HG03135 (cell line): Measurements from ENCODE around the gene SSNA1.
"Not testable (repeated sequence)": the region's sequence is repeated elsewhere in the genome, so short reads cannot be mapped to it uniquely, and the experiment has no call there.

ENCODE experiments used
- ATAC-seq: cut with Tn5 transposase; IDR thresholded peaks from one replicate; pipeline ENCODE4 v1.9.1; 2021; ENCODE audit warnings: mild to moderate bottlenecking, moderate library complexity; ENCODE audit not compliant: unreplicated experiment

The SSNA1 gene

DNA sequence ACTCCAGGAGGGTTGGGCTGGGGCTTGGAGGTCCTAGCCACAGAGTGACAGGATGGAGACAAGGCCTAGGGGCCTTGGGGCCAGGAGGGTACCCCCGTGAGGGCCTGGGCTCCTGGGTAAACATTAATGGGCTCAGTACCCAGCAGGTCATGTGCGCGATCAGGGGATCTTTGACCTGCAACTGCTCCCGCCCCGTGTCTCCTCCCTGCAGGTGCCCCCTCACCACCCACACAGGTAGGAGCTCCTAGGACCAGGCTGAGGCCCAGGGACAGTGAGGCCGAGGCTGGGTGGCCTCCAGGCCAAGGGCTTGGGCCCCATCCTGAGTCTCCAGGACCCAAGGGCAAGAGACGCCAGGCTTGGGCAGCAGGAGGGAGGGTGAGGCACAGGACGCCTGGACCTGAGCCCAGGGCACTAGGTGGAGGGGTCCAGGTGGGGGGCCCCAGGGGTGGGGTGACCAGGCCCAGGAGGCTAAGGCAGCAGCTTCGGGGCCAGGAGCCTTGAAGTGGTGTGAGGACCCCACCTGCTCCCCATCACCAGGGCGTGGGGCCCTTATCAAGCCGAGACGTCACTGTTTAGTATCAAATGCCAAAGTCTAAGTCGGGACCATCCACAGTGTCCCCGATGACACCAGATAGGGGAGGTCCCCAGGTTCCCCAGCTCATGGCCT, 42.4 kb downstream of the SSNA1 start, which contains the start of gene SLC34A3:
TSS of gene SLC34A3 (plus strand) at position 197 of the 667 bp plus-strand sequence. CDS start 802 bp downstream, outside the sequence.
- ATAC-seq = no peak

DNA sequence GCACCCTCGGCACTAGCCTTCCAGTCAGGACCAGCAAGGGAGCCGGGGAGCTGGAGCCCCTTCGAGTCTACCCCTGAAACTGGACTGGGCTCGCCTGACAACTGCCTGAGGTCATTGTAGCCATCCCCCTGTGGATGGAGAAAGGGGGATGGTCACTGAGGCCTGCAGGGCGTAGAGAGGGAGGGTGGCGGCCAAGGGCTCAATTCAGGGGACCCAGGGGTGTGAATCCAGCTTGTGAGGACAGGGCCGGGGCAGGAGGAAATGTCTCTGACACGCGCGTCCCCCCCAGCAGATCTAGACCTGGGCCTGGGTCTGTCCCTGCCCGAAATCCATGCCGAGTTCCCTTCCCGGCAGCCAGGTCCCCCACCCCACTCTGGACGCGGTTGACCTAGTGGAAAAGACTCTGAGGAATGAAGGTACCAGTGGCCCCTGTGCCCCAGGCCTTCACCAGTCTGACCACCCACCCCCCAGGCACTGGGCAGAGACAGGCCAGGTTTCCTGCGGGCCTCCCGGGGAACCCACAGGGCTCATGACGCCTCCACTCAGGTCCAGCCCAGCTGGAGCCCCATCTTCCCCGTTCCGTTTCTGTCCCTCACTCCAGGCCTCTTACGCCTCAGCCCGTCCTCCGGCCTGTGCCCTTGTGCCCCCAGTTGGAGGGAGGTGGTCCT, 43.0 kb downstream of the SSNA1 start:
- ATAC-seq = no peak

- ATAC-seq = no peak
Observed at GRCh38 chr9:137232101-137232500, 43.6 kb downstream of the SSNA1 start.

DNA sequence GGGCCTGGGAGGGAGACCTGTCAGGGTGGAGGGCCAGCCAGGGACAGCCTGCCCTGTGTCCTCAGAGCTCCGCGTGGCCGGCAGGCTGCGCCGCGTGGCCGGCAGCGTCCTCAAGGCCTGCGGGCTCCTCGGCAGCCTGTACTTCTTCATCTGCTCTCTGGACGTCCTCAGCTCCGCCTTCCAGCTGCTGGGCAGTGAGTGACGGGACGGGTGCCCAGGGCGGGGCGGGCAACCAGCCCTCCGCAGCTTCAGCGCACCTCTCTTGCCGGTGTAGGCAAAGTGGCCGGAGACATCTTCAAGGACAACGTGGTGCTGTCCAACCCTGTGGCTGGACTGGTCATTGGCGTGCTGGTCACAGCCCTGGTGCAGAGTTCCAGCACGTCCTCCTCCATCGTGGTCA, 44.0 kb downstream of the SSNA1 start:
- no peak for ATAC-seq

DNA sequence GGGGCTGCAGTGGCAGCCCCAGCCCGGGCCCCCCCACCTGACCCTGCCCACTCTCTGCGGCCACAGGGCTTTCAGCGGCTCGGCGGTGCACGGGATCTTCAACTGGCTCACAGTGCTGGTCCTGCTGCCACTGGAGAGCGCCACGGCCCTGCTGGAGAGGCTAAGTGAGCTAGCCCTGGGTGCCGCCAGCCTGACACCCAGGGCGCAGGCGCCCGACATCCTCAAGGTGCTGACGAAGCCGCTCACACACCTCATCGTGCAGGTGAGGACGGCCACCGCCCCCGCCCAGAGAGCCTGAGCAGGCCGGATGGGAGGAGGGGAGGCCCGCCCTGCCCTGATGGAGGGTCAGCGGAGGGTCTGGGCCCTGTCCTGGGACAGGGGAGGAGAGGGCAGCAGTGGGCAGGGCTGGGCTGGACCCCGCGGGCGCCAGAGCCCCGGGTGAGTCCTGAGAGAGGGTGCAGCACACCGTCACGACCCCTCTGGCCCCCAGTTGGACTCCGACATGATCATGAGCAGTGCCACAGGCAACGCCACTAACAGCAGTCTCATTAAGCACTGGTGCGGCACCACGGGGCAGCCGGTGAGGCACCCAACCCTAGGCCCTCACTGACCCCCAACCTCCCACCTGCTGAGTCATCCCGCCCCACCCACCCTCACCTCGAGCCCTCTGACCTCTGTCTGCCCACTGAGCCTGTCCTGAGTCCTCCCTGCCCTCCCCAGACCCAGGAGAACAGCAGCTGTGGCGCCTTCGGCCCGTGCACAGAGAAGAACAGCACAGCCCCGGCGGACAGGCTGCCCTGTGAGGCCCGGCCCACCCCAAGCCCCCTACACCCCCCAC, 44.9 kb downstream of the SSNA1 start:
- no peak for ATAC-seq

DNA sequence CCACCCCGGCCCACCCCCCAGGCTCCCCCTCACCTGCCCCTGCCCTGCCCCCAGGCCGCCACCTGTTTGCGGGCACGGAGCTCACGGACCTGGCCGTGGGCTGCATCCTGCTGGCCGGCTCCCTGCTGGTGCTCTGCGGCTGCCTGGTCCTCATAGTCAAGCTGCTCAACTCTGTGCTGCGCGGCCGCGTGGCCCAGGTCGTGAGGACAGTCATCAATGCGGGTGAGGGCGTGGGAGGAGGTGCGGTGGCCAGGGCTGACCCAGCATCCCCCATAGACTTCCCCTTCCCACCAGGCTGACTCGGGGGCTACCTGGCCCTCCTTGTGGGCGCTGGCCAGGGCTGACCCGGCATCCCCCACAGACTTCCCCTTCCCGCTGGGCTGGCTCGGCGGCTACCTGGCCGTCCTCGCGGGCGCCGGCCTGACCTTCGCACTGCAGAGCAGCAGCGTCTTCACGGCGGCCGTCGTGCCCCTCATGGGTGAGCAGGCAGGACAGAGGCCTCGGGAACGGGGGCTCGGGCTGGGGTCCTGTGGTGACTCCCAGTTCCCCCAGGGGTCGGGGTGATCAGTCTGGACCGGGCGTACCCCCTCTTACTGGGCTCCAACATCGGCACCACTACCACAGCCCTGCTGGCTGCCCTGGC, 45.7 kb downstream of the SSNA1 start:
- ATAC-seq = no peak

DNA sequence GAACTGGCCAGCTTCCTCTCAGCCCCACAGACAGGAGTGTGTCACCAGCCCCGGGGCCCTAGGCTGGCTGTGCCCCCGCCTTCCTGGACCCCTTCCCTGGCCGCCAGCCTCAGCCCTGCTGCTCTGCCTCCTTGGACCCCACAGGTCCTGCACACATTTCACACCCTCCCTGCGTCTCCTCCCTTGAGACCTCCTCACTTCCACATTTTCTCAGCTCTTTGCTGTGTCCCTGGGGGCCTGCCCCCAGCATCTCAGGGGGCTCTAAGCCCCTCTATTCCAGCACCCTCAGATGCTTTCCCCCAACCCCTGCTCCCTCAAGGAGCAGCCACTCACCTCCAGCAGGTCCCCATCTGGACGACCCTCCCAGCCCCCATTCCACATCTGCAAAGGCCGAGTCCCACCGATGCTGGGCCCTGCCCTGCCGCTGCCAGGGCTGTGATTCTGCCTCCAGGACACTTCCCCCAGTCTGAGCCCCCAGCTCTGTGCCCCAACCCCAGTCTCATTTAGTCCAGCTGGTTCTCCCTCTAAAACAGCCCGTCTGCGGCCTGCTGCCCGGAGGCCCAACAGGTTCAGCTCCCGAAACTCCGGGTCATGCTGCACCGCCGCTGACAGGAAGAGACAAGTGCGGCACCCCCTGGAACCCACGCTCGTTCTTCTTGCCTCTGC, 46.4 kb downstream of the SSNA1 start:
- no peak for ATAC-seq

- no peak for ATAC-seq
Observed at GRCh38 chr9:137235424-137236237, 47.2 kb downstream of the SSNA1 start.

- ATAC-seq = peak; percentile 19
Observed at GRCh38 chr9:137236238-137236935, 47.9 kb downstream of the SSNA1 start.

- no peak for ATAC-seq
Observed at GRCh38 chr9:137236936-137237421, 48.5 kb downstream of the SSNA1 start.

GRCh38 chr9:137237759-137238726, 49.6 kb downstream of the SSNA1 start:
- ATAC-seq = no peak

DNA sequence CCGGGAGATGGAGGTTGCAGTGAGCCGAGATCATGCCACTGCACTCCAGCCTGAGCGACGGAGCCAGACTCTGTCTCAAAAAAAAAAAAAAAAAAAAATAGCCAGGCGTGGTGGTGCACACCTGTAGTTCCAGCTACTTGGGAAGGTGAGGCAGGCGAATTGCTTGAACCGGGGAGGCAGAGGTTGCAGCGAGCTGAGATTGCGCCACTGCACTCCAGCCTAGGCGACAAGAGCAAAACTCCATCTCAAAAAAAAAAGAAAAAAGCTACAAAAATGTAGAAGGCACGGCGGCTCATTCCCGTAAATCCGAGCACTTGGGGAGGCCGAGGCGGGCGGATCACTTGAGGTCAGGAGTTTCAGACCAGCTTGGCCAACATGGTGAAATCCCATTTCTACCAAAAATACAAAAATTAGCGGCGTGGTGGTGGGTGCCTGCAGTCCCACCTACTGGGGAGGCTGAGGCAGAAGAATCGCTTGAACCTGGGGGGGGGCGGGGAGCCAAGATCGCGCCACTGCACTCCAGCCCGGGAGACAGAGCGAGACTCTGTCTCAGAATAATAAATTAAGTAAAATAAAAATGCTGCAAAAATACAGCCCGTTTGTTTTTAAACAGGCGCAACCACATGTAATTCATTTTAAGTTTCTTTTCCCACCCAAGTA, 51.2 kb downstream of the SSNA1 start:
- ATAC-seq = not testable (repeated sequence)
